GM19025 (cell line): Measurements from ENCODE around the gene NTHL1.

Experiments used
- ATAC-seq: cut with Tn5 transposase; IDR thresholded peaks from one replicate; pipeline ENCODE4 v1.9.1; 2021; ENCODE audit warnings: mild to moderate bottlenecking, low read depth, moderate library complexity; ENCODE audit not compliant: unreplicated experiment

The NTHL1 gene

DNA sequence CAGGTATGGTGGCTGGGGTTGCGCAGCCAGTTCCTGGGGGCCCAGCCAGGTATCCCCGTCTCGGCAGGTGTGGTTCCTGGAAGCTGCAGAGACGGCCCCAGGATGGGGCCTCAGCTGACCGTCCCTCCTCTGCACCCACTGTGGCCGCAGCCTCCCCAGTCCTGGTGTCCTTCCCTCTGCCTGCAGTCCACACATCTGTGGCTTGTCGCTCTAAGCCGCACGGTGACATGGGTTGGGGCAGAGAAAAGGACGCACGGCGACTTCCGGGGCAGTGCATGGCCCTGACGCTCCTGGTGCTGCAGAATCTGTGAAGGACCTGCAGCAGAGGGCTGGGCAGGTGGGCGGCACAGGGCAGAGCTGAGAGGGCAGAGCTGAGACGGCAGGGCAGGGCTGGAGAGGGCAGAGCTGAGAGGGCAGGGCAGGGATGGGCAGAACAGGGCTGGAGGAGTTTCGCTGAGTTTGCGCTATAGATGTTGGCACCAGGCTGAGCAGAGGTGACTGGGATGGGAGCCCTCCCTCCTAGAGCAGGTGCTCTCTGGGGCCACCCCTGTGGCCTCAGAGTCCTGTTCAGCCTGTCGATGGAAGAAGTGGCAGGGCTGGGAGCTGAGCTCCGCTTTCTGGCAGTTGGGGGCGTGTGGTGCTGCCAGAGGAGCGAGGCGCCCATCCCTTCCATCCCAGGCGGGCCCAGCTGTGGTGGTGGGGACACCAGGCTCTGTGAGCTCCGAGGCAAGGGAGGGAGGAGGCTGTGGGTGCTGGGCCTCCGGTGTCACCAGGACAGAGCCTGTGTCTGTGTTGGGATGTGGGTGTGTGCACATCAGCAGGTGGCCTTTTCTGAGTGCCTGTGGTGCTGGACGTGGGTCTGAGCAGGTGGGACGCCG lies 23.2 kb upstream of the NTHL1 start:
- ATAC-seq = no peak

DNA sequence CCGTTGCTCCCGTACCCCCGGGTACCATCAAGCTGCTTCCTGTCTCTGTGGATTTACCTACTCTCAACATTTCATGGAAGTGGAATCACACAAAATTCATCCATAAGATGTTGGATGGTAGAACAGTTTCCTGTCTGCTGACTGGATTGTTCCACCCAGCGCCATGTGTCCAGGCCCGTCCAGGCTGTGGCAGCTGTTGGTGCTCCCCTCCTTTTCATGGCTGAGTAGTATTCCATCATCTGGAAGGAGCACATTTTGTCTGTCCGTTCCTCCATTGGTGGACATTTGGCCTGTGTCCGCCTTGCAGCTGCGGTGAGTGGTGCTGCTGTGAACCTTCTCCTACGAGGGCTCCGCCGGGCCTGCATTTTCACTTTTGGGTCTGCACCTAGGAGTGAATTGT lies 18.5 kb upstream of the NTHL1 start:
- ATAC-seq = no peak

- ATAC-seq = no peak
These were observed 16.8 kb upstream of the NTHL1 start for GRCh38 chr16:2064368-2064945.

- no peak for ATAC-seq
These were observed 16.2 kb upstream of the NTHL1 start for GRCh38 chr16:2063861-2064260.

- ATAC-seq = no peak
These were observed 15.2 kb upstream of the NTHL1 start for GRCh38 chr16:2062801-2063200.

- ATAC-seq = no peak
These were observed 13.9 kb upstream of the NTHL1 start for GRCh38 chr16:2061526-2061925.

- no peak for ATAC-seq
These were observed 13.4 kb upstream of the NTHL1 start for GRCh38 chr16:2061023-2061422.

DNA sequence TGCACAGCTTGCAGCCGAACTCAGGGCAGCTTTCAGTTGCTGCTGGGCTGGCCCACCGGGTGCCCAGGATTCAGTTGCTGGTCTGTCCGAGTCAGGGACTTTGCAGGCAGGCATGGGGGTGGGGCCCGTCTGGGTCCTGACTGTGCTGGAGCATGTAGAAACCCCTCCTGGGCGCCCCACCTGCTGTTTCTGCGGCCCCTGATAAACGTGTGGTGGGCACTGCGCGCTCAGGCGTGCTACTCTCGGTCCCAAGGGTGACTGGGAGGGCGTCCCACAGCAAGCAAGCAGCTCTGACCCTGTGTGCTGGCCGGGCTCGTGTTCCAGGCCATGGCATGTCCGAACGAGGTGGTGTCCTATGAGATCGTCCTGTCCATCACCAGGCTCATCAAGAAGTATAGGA lies 12.7 kb upstream of the NTHL1 start:
- ATAC-seq = no peak

GRCh38 chr16:2058872-2059271 lies 11.2 kb upstream of the NTHL1 start:
- no peak for ATAC-seq

GRCh38 chr16:2058420-2058819 lies 10.8 kb upstream of the NTHL1 start:
- ATAC-seq = no peak

DNA sequence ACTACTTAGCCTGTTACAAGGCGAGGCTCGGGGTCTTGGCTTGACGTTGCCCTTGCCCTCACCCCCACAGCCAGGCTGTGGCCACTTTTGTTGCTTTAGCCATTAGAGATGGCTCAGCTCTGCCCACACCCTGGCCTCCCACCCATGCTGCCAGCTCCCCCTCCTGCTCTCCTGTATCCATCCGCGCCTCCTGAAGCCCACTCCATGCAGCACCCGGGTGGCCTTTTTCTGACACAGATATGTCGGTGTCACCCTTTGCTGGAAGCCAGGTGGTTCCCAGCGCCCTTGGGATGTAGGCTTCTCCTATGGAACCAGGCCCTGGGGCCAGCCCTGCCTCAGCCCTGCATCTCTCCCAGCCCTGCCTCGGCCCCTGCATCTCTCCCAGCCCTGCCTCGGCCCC lies 9.8 kb upstream of the NTHL1 start:
- ATAC-seq = no peak

DNA sequence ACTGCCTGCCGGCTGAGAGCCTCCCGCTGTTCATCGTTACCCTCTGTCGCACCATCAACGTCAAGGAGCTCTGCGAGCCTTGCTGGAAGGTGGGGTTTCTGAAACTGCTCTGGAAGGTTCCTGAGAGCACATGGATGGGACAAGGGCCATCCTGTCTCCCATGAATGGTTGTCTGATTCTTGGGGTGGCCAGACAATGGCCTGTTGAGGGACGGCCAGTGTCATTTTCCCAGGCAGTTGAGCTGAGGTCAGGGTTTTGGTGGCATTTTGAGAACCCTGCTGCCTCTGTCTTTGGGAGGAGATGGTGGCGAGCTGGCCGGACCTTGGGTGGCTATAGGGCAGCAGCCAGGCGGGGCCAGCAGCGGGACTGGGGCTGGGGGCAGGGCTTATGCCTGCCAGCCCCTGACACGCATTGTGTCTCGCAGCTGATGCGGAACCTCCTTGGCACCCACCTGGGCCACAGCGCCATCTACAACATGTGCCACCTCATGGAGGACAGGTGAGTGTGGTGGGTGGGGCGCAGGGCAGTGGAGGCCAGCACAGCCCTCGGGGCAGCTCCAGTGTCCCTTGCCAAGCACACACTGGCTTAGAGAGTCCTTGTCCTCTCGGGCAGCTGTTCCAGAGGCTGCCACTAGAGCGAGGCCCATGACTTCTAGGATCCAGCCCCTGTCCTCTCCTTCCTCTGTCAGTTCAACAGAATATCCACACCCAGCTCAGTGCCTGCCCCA lies 9.2 kb upstream of the NTHL1 start:
- ATAC-seq = no peak

DNA sequence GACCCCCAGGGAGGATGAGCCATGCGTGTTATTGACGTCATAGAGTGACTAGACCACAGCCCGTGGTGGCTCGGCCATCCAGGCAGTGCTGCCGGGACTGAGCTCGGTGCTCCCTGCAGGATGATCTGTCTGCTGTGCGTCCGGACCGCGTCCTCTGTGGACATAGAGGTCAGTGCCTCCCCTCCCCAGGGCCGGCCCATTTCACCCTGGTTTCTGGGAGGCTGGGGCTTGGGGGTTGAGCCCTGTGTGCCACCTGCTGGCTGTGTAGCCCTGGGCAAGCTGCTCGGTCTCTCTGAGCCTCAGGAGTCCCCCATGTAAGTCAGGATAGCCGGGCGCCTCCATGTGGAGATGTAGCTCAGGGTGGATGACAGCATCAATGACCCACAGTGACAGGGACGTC lies 8.4 kb upstream of the NTHL1 start:
- no peak for ATAC-seq

- ATAC-seq = no peak
These were observed 7.1 kb upstream of the NTHL1 start for GRCh38 chr16:2054543-2055245.

DNA sequence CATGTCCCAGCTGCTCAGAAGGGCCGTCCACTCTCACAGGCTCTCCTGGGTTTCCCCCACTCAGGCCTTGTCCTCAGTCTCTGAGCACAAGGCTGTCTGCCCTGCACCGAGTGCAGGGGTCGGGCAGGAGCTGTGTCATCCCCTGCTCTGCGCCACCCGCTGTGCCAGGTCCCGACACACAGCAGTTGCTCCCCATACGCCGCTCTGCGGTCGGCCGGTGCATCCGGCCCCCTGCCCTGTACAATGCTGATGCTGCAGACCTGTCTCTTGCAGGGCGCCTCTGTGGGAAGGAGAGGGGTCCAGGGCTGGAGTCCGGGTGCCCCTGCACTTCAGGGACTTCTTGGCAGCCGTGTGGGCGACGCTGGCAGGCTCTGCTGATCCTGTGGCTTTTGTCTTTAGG lies 6.3 kb upstream of the NTHL1 start:
- no peak for ATAC-seq

DNA sequence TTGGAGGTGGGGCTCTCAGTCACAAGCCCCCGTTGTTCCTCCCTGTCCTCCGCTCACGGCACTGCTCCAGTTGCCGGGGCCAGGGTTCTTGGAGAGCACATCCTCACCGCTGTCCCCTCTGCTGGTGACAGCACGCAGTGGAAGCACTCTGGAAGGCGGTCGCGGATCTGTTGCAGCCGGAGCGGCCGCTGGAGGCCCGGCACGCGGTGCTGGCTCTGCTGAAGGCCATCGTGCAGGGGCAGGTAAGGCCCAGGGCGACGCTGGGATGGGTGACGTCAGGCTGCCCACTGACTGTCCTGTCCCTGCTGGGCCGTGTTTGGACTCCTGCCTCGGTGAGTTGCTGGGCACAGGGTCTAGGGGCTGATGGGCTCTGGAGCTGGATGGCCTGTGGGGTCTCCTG lies 5.6 kb upstream of the NTHL1 start:
- ATAC-seq = no peak

GRCh38 chr16:2048116-2048543 lies 496 bp upstream of the NTHL1 start:
- no peak for ATAC-seq

- ATAC-seq = no peak
These were observed 723 bp downstream of the NTHL1 start for GRCh38 chr16:2046893-2047329.

- no peak for ATAC-seq
These were observed 1.4 kb downstream of the NTHL1 start for GRCh38 chr16:2045965-2046892.

GRCh38 chr16:2044541-2044940 lies 3.1 kb downstream of the NTHL1 start:
- no peak for ATAC-seq
